Inflammatory macrophage treated with lipopolysaccharide for 1 hour (primary cell): ENCODE measurements around the gene CENPB.
A peak's percentile ranks its signal among the peaks of the same experiment; 100 is the strongest.

Experiments used
- DNase-seq, 2 donors: peaks; one replicate each; pipeline ENCODE4 v3.0.0-alpha.2; 2020 to 2022

The CENPB gene

GRCh38 chr20:3788685-3789155 is 2.2 kb upstream of the CENPB start:
- DNase-seq, result no peak

GRCh38 chr20:3787324-3788014 is 929 bp upstream of the CENPB start:
- DNase-seq, result no peak

GRCh38 chr20:3786126-3786484 is 435 bp downstream of the CENPB start:
- peak in 1 of 2 donors; percentile 48 for DNase-seq

GRCh38 chr20:3785240-3786125 is 1.1 kb downstream of the CENPB start:
- DNase-seq, result no peak

DNA sequence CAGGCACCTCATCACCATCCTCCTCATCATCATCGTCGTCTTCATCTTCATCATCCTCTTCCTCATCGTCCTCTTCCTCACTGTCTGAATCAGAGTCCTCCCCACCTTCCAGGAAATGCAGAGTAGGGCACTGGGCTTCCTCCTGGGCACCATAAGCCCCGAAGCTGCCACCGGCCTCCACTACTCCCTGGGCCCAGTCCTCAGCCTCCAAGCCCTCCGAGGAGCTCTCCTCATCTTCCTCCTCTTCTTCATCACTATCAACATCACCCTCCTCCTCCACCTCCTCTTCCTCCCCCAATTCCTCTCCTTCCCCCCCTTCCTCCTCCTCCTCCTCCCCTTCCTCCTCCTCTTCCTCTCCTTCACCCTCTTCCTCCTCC is 1.7 kb downstream of the CENPB start:
- no peak for DNase-seq

GRCh38 chr20:3784216-3784853 is 2.2 kb downstream of the CENPB start:
- no peak for DNase-seq

DNA sequence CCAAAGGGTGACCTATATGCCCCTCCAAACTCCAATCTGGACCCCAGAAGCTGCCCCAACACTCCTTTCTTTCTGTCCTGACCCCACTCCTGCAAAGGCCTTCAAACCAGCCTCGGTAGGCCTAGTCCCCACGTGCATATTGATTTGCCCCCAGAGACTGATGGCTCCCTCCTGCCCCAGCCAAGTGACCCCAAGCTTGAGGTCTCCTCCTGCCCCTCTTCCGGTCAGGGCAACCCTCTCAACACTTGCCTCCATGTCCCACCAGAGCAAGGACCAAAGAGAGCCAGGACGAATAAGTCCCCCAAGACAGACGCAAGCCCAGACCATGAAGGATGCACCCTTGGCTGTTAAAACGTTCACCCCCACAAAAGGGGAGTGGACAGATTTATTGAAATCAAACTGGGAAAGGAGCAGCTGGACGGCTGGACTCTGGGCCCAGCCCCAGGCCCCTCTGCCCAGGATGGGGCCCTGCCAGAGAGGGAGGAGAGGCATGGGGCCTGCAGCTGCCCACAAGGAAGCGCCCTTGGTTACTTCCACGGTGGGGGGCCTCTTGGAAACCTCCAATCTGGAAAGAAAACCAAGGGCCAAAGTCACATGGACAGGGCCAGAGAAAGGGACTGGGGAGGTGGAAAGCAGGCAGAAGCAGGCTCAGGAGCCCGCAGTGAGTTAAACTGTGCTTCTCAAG is 2.9 kb downstream of the CENPB start:
- no peak for DNase-seq

DNA sequence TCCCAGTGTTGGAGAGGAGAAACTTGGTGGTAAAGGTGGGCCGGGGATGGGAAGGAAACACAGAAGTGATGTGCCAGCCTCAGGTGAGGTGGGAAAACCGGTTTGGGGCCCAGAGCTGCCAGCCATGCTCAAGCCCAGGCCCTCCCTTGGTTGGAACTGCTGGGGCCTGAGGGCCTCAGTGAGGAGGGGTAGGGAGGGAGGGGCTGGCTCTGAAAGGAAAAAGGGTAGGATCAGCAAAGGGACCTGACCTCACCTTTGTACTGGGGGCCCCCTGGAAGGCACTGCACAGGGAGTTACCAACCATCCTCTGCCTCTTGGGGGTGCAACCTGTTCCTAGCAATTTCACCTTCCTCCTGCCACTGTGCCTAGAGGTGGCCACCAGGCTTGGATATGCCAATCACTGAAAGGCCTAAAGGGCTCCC is 3.5 kb downstream of the CENPB start:
- DNase-seq, result no peak

GRCh38 chr20:3782597-3782996 is 3.9 kb downstream of the CENPB start:
- DNase-seq, result no peak

DNA sequence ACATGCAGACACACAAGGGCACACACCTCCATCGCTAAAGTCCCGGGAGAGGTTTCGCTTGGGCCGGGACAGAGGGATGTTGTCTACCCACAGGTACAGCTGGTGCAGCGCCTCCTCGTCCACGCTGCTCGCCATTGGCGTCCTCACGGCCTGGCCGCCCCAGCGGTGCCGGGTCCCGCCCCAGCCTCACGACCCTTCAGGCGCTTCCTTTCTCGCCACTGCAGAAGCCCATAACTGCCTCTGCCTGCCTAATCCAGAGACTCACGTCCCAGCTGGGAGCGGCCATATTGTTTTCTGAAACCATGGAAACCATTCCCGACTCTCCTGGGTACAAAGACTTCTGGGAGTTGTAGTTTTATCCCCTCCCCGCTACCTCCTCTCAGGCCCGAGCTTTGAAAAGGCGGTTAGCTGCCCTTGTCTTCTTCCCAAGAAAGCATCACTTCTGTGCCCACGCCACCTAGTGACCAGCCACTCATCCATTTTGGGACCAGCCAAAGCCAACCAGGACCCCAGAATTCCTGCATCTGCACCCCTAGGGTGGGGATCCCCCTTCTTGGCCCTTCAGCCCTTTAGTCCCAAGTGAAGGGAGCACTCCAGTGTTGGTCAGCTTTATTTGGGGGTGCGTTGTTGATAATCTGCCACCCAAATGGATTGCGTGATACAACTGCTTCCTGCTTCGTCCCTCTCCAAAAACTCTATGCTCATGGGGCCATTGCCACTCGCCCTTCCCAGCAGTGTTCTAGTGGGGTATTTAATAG is 5.2 kb downstream of the CENPB start, which contains the start of gene SPEF1:
TSS of gene SPEF1 (minus strand) at position 296 of the 758 bp plus-strand sequence. CDS start at position 135, 161 bp downstream.
- DNase-seq, result peak; percentile 88 to 90

GRCh38 chr20:3778976-3779375 is 7.6 kb downstream of the CENPB start:
- no peak for DNase-seq

DNA sequence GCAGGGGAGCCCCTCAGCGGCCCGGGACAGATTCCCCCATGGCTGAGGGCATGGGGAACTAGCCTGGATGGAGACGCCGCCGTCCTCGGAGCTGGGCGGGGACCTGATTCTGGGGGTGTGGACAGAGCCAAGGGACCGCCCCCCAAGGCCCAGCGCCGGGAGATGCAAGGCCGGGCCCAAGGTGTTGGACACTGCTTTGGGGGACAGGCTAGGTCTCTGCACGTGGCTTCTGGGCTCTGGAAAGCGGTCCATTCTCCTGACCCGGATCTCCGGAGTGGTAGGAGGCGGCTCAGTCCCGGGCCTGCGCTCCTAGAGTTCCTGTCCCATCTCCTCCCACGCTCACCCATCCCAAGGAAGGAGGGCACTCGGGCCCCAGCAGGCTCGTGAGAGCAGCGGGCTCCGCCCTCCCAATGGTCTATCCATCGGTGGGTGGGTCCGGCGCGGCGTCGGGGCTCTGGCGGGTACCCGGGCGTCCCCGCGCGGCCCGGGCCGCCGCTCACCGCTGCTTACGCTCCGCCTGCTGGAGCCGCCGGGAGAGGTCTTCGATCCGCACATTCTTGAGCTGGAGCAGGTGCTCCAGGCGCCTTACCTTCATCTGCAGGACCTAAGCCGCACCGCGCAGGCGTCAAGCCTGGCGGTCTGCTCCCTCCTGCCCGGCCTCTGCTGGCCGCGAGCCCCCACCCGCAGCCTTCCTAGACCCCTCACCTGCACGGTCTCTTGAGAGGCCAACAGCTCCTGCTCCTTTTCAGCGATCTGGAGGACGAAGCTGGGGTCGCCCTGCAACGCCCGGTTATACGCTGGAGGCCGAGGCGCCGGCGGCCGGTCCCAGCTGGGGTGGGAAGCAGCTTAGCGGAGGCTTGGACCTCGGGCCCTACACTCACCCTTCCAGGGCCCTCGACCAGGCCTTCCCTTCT is 8.6 kb downstream of the CENPB start:
- DNase-seq, result peak; percentile 52 to 55

DNA sequence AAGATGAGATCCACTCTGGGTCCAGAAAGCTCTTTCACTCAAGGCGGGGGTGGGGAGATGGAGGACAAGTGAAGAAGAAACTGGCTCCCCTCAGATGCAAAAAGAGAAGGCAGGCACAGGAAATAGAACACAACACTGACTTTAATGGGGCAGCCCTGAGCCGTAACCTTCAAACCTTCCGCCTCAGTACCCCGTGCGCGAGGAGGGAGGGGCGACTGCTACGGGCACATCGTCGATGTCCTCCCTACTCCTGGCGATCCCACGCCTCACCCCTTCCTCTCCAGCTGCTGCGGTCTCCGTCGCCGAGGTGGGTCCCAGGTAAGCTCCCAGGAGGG is 9.2 kb downstream of the CENPB start:
- DNase-seq, result no peak

- DNase-seq, result no peak
These were observed 11.0 kb downstream of the CENPB start for GRCh38 chr20:3775457-3776108.

DNA sequence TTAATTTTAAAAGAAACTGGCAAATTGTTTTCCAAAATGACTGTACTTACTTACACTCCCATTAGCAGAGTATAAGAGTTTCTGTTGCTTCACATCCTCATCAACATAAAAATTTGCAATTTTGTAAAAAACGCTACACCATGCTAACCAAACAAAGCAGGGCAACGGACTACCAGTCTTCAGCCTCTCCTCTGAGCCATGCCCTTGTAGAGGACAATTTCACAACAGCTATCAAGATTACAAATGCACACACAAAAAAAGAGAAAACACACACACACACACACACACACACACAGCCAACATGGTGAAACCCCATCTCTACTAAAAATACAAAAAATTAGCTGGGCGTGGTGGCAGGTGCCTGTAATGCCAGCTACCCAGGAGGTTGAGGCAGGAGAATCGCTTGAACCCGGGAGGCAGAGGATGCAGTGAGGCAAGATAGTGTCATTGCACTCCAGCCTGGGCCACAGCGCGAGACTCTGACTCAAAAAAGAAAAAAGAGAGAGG is 14.9 kb downstream of the CENPB start:
- no peak for DNase-seq

- DNase-seq, result peak; percentile 35 to 47
These were observed 18.0 kb downstream of the CENPB start for GRCh38 chr20:3768342-3769130.

GRCh38 chr20:3767427-3768341 is 18.9 kb downstream of the CENPB start, which contains the start of gene ADISSP:
Gene ADISSP (minus strand): TSS chr20:3767753. CDS start chr20:3760100, 7,653 bp downstream.
- DNase-seq, result peak; percentile 96 to 97

- no peak for DNase-seq
These were observed 19.5 kb downstream of the CENPB start for GRCh38 chr20:3767110-3767426.
